SH-SY5Y (cell line): ENCODE measurements around the gene AARS1.

Experiments
- GATA2 ChIP-seq: IDR thresholded peaks from 2 replicates; pipeline ENCODE4 v1.6.1; 2011; ENCODE audit warnings: mild to moderate bottlenecking, low read depth, low read length
- GATA3 ChIP-seq: IDR thresholded peaks from 2 replicates; pipeline ENCODE4 v1.6.1; 2011; ENCODE audit warnings: low read depth, mild to moderate bottlenecking, low read length, moderate library complexity

- TF ChIP-seq GATA3 (no peak), GATA2 (no peak)
These were observed 35.8 kb downstream of the AARS1 start for GRCh38 chr16:70253291-70254106.
